Neural crest cell (in vitro differentiated cells): ENCODE measurements around the gene IL4R. TPM values are rescaled to one million over a fixed set of nuclear protein-coding genes. Genes with fewer than 3 reads are reported as not detected.

ENCODE experiments used
- DNase-seq: peaks from one replicate; pipeline ENCODE4 v3.0.0; 2021; ENCODE audit warnings: low read depth, mixed read lengths, low spot score
- H3K27ac Mint-ChIP-seq: one replicate; pipeline ENCODE4 v1.8.0; 2021; ENCODE audit warnings: mild to moderate bottlenecking, mixed read lengths; ENCODE audit not compliant: unreplicated experiment
- H3K27me3 Mint-ChIP-seq: 2 replicates; pipeline ENCODE4 v1.8.0; 2021; ENCODE audit warnings: low read depth, mild to moderate bottlenecking, mixed read lengths
- H3K36me3 Mint-ChIP-seq: 2 replicates; pipeline ENCODE4 v1.8.0; 2021; ENCODE audit warnings: low read depth, mild to moderate bottlenecking, mixed read lengths
- H3K4me1 Mint-ChIP-seq: 2 replicates; pipeline ENCODE4 v1.8.0; 2021; ENCODE audit warnings: mixed read lengths
- H3K4me3 Mint-ChIP-seq: one replicate; pipeline ENCODE4 v1.8.0; 2021; ENCODE audit warnings: mild to moderate bottlenecking, mixed read lengths
- H3K9me3 Mint-ChIP-seq: 2 replicates; pipeline ENCODE4 v1.8.0; 2021; ENCODE audit warnings: mixed read lengths
- CTCF ChIP-seq: fragments of 200-600 bp; sonication (generic); conservative IDR thresholded peaks from 2 replicates; pipeline ENCODE4 v1.5.0; 2021; ENCODE audit warnings: antibody characterized with exemption, mild to moderate bottlenecking
- total RNA-seq: library from RNA; stranded (reverse); gene quantifications from 2 replicates; pipeline ENCODE4 v1.2.1, GENCODE V29; 2021

The IL4R gene
- total RNA-seq, 1 donor from 2014 or later, result 11.2 TPM

GRCh38 chr16:27318392-27319256, 4.8 kb downstream of the IL4R start:
- H3K4me1 Mint-ChIP-seq, result peaks cover 5% of the 10 kb centered on the region
- H3K4me3 Mint-ChIP-seq, result no peak overlapping the region
- H3K36me3 Mint-ChIP-seq, result no peaks in the 10 kb centered on the region
- peaks cover 20% of the 10 kb centered on the region for H3K27me3 Mint-ChIP-seq
- DNase-seq, result no peak
- H3K9me3 Mint-ChIP-seq, result no peaks in the 10 kb centered on the region
- peak overlapping the region; percentile 37 for H3K27ac Mint-ChIP-seq
- TF ChIP-seq CTCF, result no peak

GRCh38 chr16:27319257-27319965, 5.6 kb downstream of the IL4R start:
- no peaks in the 10 kb centered on the region for H3K36me3 Mint-ChIP-seq
- DNase-seq, result no peak
- peaks cover 2% of the 10 kb centered on the region for H3K4me1 Mint-ChIP-seq
- TF ChIP-seq CTCF, result no peak
- no peak overlapping the region for H3K27ac Mint-ChIP-seq
- no peaks in the 10 kb centered on the region for H3K9me3 Mint-ChIP-seq
- peaks cover 18% of the 10 kb centered on the region for H3K27me3 Mint-ChIP-seq
- H3K4me3 Mint-ChIP-seq, result no peak overlapping the region

- peaks cover 11% of the 10 kb centered on the region for H3K27me3 Mint-ChIP-seq
- no peak for TF ChIP-seq CTCF
- H3K4me3 Mint-ChIP-seq, result no peak overlapping the region
- H3K4me1 Mint-ChIP-seq, result no peaks in the 10 kb centered on the region
- H3K36me3 Mint-ChIP-seq, result no peaks in the 10 kb centered on the region
- no peaks in the 10 kb centered on the region for H3K9me3 Mint-ChIP-seq
- no peak for DNase-seq
- H3K27ac Mint-ChIP-seq, result no peak overlapping the region
These were observed 6.7 kb downstream of the IL4R start for GRCh38 chr16:27320261-27321012.

- Mint-ChIP-seq H3K27me3 (peaks cover 5% of the 10 kb centered on the region), H3K27ac (peak overlapping the region; percentile 6), H3K36me3 (no peaks in the 10 kb centered on the region), H3K4me1 (no peaks in the 10 kb centered on the region), H3K9me3 (no peaks in the 10 kb centered on the region), H3K4me3 (no peak overlapping the region)
- no peak for TF ChIP-seq CTCF
- DNase-seq, result no peak
These were observed 7.5 kb downstream of the IL4R start for GRCh38 chr16:27321013-27321915.
